A549 (cell line): ENCODE results near the gene CARD19.

Source experiments
- CHD4 ChIP-seq: fragments of 200-600 bp; sonication (generic); IDR thresholded peaks from 2 replicates; pipeline ENCODE4 v1.6.1; 2016; ENCODE audit warnings: antibody characterized with exemption, mild to moderate bottlenecking, borderline replicate concordance
- CTCF ChIP-seq: fragments of >200 bp; sonication (Bioruptor Twin); formaldehyde crosslinking; IDR thresholded peaks from 3 replicates; pipeline ENCODE4 v1.5.1; 2016
- EP300 ChIP-seq, 2 experiments: fragments of >200 bp; sonication (Bioruptor Twin); formaldehyde crosslinking; IDR thresholded peaks; 2 replicates in 1 of 2; 3 replicates in 1 of 2; pipeline ENCODE4 v1.6.1; 2016 to 2017
- GATA3 ChIP-seq: IDR thresholded peaks from 2 replicates; pipeline ENCODE4 v1.6.1; 2012; ENCODE audit warnings: borderline replicate concordance
- JUNB ChIP-seq: fragments of >200 bp; sonication (Bioruptor Twin); formaldehyde crosslinking; IDR thresholded peaks from 2 replicates; pipeline ENCODE4 v1.6.1; 2016
- MAX ChIP-seq: IDR thresholded peaks from 2 replicates; pipeline ENCODE4 v1.6.1; 2012
- MAZ ChIP-seq: fragments of 150-350 bp; IDR thresholded peaks from 2 replicates; pipeline ENCODE4 v1.6.1; 2014; ENCODE audit warnings: antibody characterized with exemption, low read depth, low read length, borderline replicate concordance
- POLR2A ChIP-seq: IDR thresholded peaks from 2 replicates; pipeline ENCODE4 v1.6.1; 2012; ENCODE audit warnings: mild to moderate bottlenecking, low read length
- RAD21 ChIP-seq, 2 experiments: fragments of >200 bp in 1 of 2; sonication (Bioruptor Twin) in 1 of 2; formaldehyde crosslinking in 1 of 2; IDR thresholded peaks in 1 of 2; conservative IDR thresholded peaks in 1 of 2; 2 replicates in 1 of 2; 3 replicates in 1 of 2; pipeline ENCODE4 v1.6.1; 2012 to 2018; ENCODE audit warnings: inconsistent platforms in 1 of 2
- REST ChIP-seq: fragments of 200-600 bp; sonication (generic); IDR thresholded peaks from 2 replicates; pipeline ENCODE4 v1.6.1; 2016; ENCODE audit warnings: antibody characterized with exemption, mild to moderate bottlenecking, moderate library complexity
- TF ChIP-seq, protein P1 (sequence below): IDR thresholded peaks from 2 replicates; pipeline ENCODE4 v1.6.1; 2012; ENCODE audit warnings: low read depth, borderline replicate concordance

DNA sequence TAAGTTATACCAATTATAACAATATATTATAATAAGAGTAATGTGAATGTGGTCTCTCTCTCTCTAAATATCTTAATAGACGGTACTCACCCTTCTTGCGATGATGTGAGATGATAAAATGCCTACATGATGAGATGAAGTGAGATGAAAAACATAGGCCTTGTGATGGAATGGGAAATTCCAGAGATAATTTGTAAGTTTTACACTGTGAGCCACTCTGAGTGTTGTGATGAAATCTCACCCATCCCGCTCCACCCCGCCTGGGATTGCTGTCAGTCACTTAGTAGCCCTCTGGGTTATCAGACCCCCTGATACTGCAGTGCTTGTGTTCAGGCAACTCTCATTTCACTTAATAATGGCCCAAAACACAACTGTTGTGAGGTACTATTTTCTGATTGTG lies 27.1 kb upstream of the CARD19 start:
- TF ChIP-seq CTCF (no peak), MAX (no peak), MAZ (no peak), GATA3 (no peak), RAD21 (conservative IDR thresholded peaks at IDR 0.05 in 1 of 2, IDR thresholded peaks at IDR 0.05 in 1 of 2) (no peak), POLR2A (no peak), REST (no peak), EP300 (IDR thresholded peaks at IDR 0.05) (no peak), JUNB (no peak), CHD4 (no peak)
- TF ChIP-seq, protein P1, sequence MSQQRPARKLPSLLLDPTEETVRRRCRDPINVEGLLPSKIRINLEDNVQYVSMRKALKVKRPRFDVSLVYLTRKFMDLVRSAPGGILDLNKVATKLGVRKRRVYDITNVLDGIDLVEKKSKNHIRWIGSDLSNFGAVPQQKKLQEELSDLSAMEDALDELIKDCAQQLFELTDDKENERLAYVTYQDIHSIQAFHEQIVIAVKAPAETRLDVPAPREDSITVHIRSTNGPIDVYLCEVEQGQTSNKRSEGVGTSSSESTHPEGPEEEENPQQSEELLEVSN: no peak
